ENCODE results near the gene MIDN. TPM values are rescaled to one million over a fixed set of nuclear protein-coding genes. Genes with fewer than 3 reads are reported as not detected.
A peak's percentile ranks its signal among the peaks of the same experiment; 100 is the strongest.

Gene MIDN
- total and polyA plus RNA-seq, 10 of the 15 experiments (the other 5 are each of a cell fraction or from before 2014, with no cell fraction given), result 0.38 to 51.5 (median 7.2) TPM

DNA sequence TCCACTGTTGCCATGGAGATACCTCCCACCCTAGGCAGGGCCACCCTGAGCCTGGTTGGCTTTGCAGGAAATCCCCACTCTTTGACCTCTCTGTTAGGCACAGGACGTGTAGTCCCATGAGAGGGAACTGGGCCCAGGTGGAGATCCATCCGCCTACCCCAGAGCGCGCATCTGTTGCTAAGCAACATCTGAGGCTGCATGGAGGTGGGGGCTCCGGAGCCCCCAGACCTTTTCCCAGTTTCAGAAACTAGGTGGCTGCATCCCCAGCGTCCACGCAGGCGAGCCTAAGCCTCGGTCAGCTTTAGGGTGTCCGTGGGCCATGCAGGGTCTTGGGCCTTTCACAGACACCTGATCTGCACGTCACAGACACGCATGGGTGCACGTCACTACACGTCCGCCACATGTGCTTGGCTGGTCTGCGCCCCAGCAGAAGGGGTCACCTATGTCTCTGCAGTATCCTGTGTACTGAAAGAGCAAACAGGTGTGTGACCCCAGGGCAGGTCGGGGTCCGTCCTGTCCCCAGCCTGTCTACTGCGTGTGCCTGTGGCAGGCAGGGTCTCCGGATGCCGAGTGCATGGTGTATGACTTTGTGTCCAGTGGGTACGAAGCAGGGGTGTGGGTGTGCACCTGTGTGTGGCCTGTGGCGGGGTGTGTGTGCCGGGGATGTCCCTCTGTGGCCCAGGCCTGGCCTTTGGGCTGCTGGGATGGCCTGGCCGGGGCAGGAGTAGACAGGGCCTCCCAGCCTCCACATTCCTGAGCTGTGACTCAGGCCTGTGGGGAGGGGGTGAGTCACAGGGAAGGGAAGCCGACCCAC, 16.6 kb downstream of the MIDN start (continued):
- TF ChIP-seq, protein P1, sequence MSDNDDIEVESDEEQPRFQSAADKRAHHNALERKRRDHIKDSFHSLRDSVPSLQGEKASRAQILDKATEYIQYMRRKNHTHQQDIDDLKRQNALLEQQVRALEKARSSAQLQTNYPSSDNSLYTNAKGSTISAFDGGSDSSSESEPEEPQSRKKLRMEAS (IDR thresholded peaks at IDR 0.05; ENCODE audit: low read depth, low read length), result no peak
- TF ChIP-seq LARP7 (IDR thresholded peaks at IDR 0.05) (peak; percentile 34), IKZF2 (IDR thresholded peaks at IDR 0.05) (no peak), NR2C2 (IDR thresholded peaks at IDR 0.05; ENCODE audit: borderline replicate concordance, control insufficient read depth, insufficient read length, low read depth) (no peak), HDAC2 (IDR thresholded peaks at IDR 0.05) (0 out of 2 replicates have a peak, but pooled peaks have one; percentile 48), WRNIP1 (IDR thresholded peaks at IDR 0.05; ENCODE audit: borderline replicate concordance, low read depth, low read length) (no peak), PAX5 (IDR thresholded peaks at IDR 0.05; ENCODE audit: borderline replicate concordance, low read depth, low read length) (peak; percentile 95; the same call in 1 of the 2 replicates), BMI1 (IDR thresholded peaks at IDR 0.05; ENCODE audit: borderline replicate concordance) (peak; percentile 95), FOXK2 (IDR thresholded peaks at IDR 0.05) (no peak), JUND (IDR thresholded peaks at IDR 0.05; ENCODE audit: low read depth, low read length) (no peak), STAT1 (conservative IDR thresholded peaks at IDR 0.05) (no peak), TAF1 (IDR thresholded peaks at IDR 0.05; ENCODE audit: borderline replicate concordance, low read depth, low read length) (no peak), RBBP5 (conservative IDR thresholded peaks at IDR 0.05) (no peak), HDGF (IDR thresholded peaks at IDR 0.05) (peak; percentile 79; the same call in 1 of the 2 replicates), PML (IDR thresholded peaks at IDR 0.05; ENCODE audit: low read length) (no peak), CBX3 (IDR thresholded peaks at IDR 0.05; ENCODE audit: borderline replicate concordance, low read depth) (no peak), EED (IDR thresholded peaks at IDR 0.05; ENCODE audit: low read depth) (no peak; the same call in 1 of the 2 replicates)
- TF ChIP-seq, protein P2, sequence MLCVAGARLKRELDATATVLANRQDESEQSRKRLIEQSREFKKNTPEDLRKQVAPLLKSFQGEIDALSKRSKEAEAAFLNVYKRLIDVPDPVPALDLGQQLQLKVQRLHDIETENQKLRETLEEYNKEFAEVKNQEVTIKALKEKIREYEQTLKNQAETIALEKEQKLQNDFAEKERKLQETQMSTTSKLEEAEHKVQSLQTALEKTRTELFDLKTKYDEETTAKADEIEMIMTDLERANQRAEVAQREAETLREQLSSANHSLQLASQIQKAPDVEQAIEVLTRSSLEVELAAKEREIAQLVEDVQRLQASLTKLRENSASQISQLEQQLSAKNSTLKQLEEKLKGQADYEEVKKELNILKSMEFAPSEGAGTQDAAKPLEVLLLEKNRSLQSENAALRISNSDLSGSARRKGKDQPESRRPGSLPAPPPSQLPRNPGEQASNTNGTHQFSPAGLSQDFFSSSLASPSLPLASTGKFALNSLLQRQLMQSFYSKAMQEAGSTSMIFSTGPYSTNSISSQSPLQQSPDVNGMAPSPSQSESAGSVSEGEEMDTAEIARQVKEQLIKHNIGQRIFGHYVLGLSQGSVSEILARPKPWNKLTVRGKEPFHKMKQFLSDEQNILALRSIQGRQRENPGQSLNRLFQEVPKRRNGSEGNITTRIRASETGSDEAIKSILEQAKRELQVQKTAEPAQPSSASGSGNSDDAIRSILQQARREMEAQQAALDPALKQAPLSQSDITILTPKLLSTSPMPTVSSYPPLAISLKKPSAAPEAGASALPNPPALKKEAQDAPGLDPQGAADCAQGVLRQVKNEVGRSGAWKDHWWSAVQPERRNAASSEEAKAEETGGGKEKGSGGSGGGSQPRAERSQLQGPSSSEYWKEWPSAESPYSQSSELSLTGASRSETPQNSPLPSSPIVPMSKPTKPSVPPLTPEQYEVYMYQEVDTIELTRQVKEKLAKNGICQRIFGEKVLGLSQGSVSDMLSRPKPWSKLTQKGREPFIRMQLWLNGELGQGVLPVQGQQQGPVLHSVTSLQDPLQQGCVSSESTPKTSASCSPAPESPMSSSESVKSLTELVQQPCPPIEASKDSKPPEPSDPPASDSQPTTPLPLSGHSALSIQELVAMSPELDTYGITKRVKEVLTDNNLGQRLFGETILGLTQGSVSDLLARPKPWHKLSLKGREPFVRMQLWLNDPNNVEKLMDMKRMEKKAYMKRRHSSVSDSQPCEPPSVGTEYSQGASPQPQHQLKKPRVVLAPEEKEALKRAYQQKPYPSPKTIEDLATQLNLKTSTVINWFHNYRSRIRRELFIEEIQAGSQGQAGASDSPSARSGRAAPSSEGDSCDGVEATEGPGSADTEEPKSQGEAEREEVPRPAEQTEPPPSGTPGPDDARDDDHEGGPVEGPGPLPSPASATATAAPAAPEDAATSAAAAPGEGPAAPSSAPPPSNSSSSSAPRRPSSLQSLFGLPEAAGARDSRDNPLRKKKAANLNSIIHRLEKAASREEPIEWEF (IDR thresholded peaks at IDR 0.05; ENCODE audit: insufficient replicate concordance, low read depth, low read length), result no peak
- TF ChIP-seq, protein P3, sequence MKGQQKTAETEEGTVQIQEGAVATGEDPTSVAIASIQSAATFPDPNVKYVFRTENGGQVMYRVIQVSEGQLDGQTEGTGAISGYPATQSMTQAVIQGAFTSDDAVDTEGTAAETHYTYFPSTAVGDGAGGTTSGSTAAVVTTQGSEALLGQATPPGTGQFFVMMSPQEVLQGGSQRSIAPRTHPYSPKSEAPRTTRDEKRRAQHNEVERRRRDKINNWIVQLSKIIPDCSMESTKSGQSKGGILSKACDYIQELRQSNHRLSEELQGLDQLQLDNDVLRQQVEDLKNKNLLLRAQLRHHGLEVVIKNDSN (IDR thresholded peaks at IDR 0.05; ENCODE audit: borderline replicate concordance, extremely low read length, insufficient read depth, low read depth, low read length), result no peak
- TF ChIP-seq, protein P4, sequence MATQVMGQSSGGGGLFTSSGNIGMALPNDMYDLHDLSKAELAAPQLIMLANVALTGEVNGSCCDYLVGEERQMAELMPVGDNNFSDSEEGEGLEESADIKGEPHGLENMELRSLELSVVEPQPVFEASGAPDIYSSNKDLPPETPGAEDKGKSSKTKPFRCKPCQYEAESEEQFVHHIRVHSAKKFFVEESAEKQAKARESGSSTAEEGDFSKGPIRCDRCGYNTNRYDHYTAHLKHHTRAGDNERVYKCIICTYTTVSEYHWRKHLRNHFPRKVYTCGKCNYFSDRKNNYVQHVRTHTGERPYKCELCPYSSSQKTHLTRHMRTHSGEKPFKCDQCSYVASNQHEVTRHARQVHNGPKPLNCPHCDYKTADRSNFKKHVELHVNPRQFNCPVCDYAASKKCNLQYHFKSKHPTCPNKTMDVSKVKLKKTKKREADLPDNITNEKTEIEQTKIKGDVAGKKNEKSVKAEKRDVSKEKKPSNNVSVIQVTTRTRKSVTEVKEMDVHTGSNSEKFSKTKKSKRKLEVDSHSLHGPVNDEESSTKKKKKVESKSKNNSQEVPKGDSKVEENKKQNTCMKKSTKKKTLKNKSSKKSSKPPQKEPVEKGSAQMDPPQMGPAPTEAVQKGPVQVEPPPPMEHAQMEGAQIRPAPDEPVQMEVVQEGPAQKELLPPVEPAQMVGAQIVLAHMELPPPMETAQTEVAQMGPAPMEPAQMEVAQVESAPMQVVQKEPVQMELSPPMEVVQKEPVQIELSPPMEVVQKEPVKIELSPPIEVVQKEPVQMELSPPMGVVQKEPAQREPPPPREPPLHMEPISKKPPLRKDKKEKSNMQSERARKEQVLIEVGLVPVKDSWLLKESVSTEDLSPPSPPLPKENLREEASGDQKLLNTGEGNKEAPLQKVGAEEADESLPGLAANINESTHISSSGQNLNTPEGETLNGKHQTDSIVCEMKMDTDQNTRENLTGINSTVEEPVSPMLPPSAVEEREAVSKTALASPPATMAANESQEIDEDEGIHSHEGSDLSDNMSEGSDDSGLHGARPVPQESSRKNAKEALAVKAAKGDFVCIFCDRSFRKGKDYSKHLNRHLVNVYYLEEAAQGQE (IDR thresholded peaks at IDR 0.05; ENCODE audit: low read depth, low read length), result no peak

Measured in GM12878 (cell line).